Measurements from ENCODE around the gene TMEM14A.
"Not testable (repeated sequence)": the region's sequence is repeated elsewhere in the genome, so short reads cannot be mapped to it uniquely, and the experiment has no call there.

Gene TMEM14A

DNA sequence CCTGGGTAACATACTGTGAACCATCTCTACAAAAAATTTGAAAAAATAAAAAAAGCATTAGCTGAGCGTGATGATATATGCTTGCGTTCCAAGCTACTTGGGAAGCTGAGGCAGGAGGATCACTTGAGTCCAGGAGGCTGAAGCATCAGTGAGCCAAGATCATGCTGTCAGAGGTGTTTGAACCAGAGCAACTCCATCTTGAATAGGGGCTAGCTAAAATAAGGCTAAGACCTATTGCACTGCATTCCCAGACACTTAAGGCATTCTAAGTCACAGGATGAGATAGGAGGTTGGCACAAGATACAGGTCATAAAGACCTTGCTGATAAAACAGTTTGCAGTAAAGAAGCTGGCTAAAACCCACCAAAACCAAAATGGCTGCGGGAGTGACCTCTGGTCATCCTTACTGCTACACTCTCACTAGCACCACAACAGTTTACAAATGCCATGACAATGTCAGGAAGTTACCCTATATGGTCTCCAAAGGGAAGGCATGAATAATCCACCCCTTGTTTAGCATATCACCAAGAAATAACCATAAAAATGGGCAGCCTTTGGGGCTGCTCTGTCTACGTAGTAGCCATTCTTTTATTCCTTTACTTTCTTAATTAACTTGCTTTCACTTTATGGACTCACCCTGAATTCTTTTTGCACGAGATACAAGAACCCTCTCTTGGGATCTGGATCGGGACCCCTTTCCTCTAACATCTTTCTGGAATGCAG lies 34.0 kb downstream of the TMEM14A start:
- not testable (repeated sequence) for DNase-seq

DNA sequence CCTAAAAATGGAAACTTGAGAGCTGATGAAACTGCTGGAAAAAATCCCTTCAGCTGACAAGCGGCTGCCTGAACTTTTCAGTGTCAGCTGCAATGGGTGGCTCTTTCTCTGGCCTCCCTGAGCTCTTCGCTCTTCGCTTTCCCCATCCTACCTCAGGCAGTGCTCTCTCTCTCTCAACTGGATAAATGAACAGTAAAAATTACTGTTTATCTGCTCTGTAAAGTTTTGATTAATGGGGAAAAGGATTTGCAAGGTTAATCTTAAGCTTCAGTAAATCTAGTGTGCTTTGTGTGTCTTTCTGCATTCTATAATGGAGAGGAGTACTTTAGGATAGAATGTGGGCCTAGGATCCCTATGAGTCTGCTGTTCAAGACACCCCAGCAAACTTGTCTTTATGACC lies 35.1 kb downstream of the TMEM14A start:
- no peak for DNase-seq

DNA sequence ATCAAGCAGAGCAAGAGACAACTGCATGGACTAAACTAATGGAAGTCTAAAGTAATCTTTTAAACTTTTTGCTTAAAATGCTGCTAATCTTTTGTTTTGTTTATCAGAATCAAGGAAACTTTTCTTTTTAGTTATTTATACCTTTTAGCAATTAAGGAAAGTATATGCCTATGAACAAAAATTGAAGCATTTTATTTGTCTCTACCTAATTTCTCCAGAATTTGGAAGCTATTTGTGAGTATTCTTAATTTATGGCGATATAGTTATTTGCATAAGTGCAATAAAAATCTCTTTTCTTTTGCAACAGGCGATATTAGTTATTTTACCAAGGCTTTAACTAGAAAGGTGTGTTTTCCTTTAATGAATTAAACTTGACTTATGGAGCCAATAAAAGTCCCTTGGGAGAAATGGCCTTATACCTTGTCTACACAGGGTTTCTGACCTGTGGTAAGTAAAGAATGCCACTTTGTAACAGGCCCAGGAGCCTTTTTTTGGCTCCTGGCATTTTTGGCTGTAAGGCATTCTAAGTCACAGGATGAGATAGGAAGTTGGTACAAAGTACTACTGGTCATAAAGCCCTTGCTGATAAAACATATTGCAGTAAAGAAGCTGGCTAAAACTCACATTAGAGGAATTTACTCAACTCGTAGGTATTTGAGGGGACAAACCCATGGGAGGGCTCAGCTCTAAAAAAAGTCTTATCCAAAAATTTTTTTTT lies 37.2 kb downstream of the TMEM14A start:
- DNase-seq, result no peak

DNA sequence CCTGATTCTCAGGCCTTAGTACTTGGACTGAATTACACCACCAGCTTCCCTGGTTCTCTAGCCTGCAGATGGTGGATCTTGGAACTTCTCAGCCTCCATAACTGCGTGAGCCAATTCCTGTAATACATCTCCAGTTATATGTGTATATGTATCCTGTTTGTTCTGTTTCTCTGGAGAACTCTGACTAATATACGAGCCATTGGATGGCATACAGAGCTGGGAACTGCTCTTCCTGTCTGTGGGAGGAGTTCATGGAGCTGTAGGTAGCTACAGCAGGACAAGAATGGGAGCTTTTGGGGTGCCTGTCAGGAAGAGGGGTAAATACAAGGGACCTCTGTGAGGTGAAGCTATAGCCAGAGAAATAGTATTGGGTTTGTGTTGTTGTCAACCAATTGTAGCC lies 41.2 kb downstream of the TMEM14A start:
- DNase-seq, result no peak

DNA sequence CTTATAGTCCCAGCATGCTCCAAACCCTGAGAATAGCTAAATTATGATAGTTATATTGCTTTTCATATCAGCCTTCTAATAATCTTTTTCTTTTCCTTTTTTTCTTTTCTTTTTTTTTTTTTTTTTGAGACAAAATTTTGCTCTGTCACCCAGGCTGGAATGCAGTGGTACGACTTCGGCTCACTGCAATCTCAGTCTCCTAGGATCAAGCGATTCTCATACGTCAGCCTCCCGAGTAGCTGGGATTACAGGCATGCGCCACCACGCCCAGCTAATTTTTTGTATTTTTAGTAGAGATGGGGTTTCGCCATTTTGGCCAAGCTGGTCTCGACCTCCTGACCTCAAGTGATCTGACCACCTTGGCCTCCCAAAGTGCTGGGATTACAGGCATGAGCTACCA lies 43.8 kb downstream of the TMEM14A start:
- not testable (repeated sequence) for DNase-seq

DNA sequence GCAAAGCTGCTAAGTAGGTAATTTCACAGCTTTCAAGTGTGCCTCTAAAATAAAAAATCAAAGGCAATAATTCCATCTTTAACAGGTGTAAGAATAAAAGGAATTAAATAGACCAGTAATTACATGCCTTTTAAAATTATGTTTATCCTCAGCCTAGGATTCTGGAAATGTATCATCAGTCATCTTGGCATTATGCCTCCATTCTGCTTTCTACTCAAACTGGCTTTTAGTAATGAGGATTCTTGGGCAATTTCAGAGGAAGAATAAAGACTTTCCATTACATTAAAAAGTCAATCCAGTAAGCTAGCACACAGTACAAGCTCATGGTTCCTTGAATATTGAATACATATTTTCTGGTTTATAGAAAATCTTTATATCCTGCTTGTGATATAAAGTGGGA lies 47.6 kb downstream of the TMEM14A start:
- DNase-seq, result no peak

DNA sequence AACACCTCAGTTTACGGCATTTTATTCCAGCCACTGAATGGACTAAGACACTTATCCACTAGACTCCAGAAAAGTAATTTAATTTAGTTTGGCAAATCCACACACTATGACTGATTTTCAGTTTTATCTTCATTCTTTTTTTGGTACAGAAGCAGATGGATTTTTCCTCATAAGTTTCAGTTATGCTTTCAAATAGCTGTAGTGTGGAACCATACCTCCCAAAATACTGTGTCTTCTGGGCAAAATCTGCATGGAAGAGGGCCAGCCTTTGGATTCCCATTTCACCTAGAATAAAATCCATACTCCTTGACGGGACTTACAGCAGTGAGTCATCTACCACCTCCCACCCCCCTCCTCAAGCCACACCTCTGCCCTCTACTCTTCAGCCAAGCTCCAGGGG lies 49.4 kb downstream of the TMEM14A start:
- DNase-seq, result no peak

DNA sequence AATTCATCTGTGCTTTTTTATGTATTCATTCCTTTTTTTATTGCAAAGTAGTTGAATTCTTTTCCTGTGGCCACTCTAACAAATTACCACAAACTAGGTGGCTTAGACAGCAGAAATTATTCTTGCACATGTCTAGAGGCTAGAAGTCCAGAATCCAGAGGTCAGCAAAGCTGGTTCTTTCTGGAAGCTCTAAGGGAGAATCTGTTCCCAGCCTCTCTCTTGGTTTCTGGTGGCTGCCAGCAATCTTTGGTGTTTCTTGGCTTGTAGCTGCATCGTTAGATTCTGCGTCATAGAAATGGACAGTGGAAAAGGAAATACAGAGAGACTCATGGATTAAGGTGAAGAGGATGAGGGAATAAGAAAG lies 53.1 kb downstream of the TMEM14A start:
- DNase-seq, result no peak

DNA sequence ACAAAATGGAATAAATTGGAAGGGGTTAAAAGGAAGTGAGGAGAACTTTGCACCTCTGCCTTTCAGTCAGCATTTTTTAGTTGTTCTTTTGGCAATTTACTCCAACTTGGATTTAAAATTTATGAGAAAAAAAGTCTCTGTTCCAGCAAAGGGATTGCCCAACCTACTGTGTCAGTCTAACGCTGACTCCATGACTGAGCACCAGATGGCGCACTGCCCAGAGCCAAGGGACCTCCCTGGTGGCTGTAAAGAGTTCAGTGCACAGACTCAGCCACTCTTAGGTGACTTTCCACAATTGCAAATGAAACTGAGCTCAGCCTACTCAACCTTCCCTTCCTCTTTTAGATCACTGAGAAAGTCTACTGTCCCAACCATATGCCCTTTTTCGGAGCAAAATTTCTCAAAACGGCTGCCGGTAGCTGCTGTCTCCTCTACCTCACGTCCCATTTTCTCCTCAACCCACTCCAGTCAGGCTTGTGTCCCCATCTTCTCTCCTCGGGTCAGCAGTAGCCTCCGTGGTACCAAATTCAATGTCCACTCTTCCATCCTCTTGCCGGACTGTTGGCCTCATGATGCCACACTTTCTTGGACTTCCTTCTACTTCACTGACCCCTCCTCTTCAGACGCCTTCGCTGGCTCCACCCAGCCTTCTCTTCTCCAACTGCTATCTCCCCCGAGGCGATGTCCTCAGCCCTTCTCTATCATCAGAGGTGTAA lies 53.7 kb downstream of the TMEM14A start:
- no peak for DNase-seq

DNA sequence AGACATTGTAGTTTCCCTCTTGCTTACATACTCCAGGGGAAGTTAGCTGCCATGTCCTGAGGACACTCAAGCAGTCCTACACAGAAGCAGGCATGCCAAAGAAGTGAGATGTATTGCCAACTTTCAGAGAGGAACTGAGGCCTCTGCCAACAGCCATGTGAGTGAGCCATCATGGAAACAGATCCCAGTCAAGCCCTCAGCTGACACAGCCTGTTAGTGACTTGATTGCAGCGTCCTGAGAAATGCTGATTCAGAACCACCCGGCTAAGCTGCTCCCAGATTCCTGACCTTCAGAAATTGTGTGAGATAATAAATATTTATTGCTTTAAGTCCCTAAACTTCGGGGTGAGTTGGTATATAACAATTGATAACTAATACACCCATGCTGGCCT lies 54.2 kb downstream of the TMEM14A start:
- DNase-seq, result no peak

DNA sequence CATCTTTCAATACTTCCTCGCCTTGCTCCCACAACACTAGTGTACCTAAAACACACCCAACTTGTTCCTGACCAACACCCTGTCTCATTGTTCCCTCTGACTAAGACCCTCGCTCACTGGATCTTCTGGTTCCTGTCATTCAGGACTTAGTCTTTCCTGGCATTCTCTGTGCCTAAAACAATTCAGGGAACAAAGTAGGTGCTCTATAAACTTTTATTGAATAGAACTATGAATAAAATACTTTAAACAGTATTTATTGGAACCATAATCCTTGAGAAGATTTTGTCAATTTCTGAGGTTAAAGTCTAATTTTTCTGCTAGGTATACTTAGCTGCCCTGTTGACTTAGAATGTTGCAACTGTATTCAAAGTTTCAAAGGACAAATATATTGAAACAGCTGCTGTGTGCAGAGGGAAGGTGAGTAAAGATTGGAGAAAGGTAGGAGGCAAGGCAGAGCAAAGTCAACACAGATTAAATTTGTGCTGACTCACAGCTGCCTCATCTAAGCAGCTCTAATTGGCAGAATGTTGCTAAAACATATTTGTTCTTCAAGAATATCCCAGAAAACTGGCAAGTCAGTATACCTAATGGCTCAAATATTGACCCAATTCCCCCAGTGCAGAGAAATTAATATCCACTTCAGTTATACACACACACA lies 54.8 kb downstream of the TMEM14A start:
- DNase-seq, result no peak

DNA sequence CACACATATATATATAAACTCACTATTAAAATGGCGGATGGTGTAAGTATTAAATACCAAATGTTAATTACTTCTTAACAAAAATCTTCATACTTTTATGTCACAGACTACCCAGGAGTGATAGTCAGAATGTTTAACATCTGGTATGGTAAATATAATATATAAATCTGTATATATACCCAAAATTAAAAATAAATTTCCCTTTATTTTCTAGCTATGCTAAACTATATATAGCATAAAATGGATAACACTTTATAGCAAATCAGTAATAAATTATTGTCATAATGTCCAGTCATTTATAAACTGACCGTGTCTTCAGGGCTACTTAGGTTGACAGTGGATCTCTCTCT lies 55.3 kb downstream of the TMEM14A start:
- DNase-seq, result no peak

DNA sequence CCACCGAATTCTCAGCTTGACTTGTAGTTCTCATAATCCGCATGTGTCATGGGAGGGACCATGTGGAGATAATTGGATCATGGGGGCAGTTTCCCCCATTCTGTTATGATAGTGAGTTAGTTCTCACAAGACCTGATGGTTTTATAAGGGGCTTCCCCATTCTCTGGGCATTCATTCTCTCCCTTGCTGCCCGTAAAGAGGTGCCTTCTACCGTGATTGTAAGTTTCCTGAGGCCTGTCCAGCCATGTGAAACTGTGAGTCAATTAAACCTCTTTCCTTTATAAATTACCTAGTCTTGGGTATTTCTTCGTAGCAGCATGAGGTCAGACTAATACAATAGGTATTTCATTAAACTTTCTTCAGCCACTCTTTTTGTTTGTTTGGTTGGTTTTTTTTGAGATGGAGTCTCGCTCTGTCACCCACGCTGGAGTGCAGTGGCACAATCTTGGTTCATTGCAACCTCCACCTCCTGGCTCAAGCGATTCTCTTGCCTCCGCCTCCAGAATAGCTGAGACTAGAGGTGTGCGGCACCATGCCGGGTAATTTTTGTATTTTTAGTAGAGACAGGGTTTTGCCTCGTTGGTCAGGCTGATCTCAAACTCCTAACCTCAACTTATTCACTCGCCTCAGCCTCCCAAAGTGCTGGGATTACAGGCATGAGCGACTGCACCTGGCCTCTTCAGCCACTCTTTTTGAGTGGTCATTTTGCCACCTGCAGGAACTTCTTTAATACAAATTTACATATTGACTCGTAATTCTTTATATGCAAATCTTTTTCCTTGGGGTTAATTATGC lies 56.0 kb downstream of the TMEM14A start:
- DNase-seq, result no peak

DNA sequence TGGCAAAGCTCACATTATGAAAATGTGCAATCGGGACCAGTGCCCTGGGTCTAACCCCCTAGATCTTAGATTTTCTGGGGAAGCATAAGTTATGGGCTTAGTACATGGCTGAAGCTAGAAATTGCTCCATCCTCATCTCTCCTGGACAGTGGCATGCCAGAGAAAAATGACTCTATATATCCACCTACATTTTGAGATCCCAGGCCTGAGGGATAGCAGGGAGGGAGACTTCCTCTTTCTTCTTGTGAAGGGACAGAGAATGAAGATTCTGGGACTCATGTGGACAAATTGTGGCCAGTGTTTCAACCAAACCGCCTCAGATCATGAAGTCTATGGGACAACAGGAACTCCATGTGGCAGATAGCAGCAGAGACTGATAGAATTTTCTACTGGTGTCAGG lies 57.0 kb downstream of the TMEM14A start:
- DNase-seq, result no peak

DNA sequence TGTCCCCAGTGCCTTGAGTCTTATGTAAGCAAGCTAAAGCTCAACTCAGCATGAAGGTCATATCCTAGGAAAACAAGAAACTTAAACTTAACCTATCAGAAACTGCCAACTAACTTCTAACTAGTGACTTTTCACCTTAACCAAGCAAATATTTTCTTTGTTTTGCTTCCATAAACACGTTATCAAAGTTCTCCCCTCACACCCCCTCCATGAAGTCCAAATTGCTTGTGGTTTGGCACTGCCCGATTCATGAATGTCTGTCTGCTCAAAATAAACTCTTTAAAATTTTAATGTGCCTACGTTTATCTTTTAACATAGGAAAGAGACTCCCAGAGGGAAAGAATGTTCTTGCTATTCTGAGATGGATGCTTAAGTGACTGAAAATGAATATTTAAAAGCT lies 57.5 kb downstream of the TMEM14A start:
- no peak for DNase-seq

DNA sequence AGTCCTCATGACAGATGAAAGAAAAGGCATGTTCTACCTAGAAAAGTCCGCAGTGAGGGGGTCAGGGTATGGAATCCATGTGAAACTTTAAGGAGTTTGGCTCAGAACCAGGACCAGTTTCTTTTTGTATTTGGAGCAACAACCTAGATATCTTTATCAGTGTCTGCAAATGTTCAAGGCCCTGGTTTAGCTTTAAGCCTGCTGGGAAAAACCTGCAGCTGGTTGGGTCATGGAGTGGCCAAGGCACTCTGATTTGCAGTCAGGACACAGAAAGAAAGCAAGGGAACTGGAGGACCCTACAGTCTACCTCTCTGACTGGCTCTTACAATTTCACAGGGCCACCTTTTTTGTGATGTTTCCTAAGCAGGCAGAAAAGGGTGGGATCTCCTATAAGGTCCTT lies 58.7 kb downstream of the TMEM14A start:
- no peak for DNase-seq

DNA sequence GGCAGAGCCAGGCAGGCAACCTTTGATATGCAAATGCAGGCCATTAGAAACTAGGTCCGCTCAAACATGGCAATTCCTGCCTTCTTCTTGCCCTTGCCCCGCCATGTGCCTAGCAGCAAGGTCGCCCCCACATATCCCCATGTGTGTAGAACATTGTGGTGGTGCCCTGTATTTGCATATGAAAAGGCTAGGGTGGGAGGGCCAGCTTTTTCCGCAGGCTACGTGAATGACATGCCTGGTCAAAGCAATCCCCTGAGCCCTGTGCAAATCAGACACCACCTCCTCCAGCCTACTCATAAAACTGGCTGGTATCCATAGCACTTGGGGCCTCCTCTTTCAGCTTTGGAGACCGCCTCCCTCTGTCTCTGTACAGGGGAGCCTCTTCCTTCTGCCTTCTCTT lies 60.8 kb downstream of the TMEM14A start:
- DNase-seq, result no peak

DNA sequence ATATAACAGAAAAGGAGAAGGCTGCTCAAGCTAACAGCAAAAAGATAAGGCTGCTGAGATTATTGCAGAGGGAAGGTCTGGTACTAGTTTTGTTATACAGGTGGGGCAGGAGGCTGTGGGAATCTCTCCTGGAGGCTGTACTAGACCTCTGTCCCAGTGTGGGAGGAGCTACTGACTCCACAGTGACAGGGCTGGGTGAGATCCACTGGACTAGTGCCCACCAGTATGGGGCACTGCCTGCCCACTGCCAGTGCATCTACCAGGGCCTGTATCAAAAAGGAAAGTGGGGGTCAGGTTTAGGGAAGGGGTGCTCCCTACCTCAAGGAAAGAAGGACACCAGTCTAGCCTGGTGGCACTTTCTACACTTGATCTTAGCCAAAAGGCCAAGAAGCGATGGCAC lies 62.3 kb downstream of the TMEM14A start:
- no peak for DNase-seq

DNA sequence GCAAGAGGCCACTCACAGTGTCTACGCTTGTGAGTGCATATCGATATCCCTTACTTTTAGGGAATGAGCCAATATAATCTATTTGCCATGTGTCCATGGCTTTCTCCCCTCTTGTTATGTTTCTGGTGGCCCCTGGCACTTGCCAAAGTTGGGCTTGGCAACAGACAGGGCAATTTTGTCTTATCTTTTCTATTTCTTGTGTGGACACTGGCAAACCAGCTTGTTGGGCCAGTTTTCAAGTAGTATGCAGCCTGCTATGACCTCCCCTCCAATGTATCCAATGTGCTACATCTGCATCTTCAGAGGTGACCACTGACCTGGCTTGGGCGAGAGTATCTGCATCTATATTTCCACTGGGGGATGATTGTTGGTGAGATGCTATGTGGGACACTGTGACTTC lies 63.2 kb downstream of the TMEM14A start:
- DNase-seq, result no peak

DNA sequence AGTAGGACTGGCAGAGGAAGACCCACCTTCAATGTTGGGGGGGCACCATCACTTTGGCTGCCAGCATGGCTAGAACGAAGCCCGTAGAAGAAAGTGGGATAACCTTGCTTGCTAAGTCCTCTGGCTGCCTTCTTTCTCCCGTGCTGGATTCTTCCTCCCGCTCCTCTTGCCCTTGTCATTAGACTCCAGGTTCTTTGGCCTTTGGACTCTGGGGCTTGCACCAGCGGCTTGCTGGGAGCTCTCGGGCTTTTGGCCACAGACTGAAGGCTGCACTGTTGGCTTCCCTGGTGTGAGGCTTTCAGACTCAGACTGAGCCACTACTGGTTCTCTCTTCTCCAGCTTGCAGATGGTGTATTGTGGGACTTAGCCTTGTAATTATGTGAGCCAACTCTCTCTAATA lies 64.2 kb downstream of the TMEM14A start:
- no peak for DNase-seq

DNA sequence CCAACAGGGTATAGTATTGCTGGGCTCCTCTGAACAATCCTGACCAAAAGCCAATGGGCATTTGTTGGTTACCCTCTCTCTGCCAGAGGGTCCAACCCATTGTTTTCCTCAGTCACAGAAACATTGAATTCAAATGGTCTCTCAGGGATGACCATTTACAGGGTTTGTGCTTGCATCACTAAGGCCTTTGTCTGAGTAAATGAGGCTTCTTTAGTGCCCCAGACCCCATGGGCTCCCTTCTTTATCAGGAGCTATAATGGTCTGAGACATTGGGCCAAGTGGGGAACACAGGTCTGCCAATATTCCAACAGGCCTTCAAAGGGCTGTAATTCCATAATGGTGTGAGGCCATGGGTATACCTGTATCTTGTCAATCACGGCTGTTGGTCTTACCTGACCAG lies 65.2 kb downstream of the TMEM14A start:
- no peak for DNase-seq

All from NCI-H2227 treated with DMSO at 0.1 percent for 48 hours (cell line).